Activated CD8-positive, alpha-beta T cell treated with anti-CD3 and anti-CD28 coated beads, Interleukin-2, amount 10 ng/mL, durations not matched to agents 7 days and 5 days (primary cell): Measurements from ENCODE around the gene APBA1. TPM values are rescaled to one million over a fixed set of nuclear protein-coding genes. Genes with fewer than 3 reads are reported as not detected.

Source experiments
- ATAC-seq: fragments of 150-1000 bp; cut with Tn5 transposase; one replicate; pipeline ENCODE4 v1.10.0; 2021; ENCODE audit warnings: moderate library complexity
- CTCF ChIA-PET: fragments of 350-600 bp; sonication (Branson Sonifier 250); formaldehyde crosslinking; loops from one replicate; lab custom pipeline; 2021; ENCODE audit warnings: antibody characterized with exemption; lab: Charles Lee
- POLR2A ChIA-PET: fragments of 350-600 bp; sonication (Branson Sonifier 250); formaldehyde crosslinking; loops from one replicate; lab custom pipeline; 2021; ENCODE audit warnings: antibody characterized with exemption; lab: Charles Lee
- DNase-seq: peaks from one replicate; pipeline ENCODE4 v3.0.0-alpha.2; 2020
- H3K27ac Mint-ChIP-seq: one replicate; pipeline ENCODE4 v1.8.0; 2021; ENCODE audit warnings: mild to moderate bottlenecking, mixed read lengths
- H3K27me3 Mint-ChIP-seq: one replicate; pipeline ENCODE4 v1.8.0; 2021; ENCODE audit warnings: low read depth, mixed read lengths
- H3K36me3 Mint-ChIP-seq: one replicate; pipeline ENCODE4 v1.8.0; 2021; ENCODE audit warnings: low read depth, mixed read lengths
- H3K4me1 Mint-ChIP-seq: one replicate; pipeline ENCODE4 v1.8.0; 2021; ENCODE audit warnings: low read depth, mixed read lengths
- H3K4me3 Mint-ChIP-seq: one replicate; pipeline ENCODE4 v1.8.0; 2021; ENCODE audit warnings: mild to moderate bottlenecking, mixed read lengths
- H3K9me3 Mint-ChIP-seq: one replicate; pipeline ENCODE4 v1.8.0; 2022; ENCODE audit warnings: mixed read lengths; ENCODE audit not compliant: insufficient read depth
- total RNA-seq, 2 experiments: library from RNA; stranded (reverse); gene quantifications; one replicate each; pipeline ENCODE4 v1.2.3, GENCODE V29; 2021

APBA1 gene
- total RNA-seq, 2 experiments from 2014 or later = 0.13 TPM

GRCh38 chr9:69483886-69484422 lies 188.2 kb downstream of the APBA1 start:
- no peak overlapping the region for H3K4me3 Mint-ChIP-seq
- no peaks in the 10 kb centered on the region for H3K36me3 Mint-ChIP-seq
- CTCF ChIA-PET = no interaction called here
- no peaks in the 10 kb centered on the region for H3K4me1 Mint-ChIP-seq
- ATAC-seq (no peak), DNase-seq (no peak)
- H3K9me3 Mint-ChIP-seq = no peaks in the 10 kb centered on the region
- POLR2A ChIA-PET = no interaction called here
- H3K27me3 Mint-ChIP-seq = peaks cover 2% of the 10 kb centered on the region
- no peak overlapping the region for H3K27ac Mint-ChIP-seq

- ChIA-PET CTCF (interaction anchor here (1.3 kb wide), 1 partner anchor 55 kb away, joined by 3 read pairs; no protein-coding TSS in a partner anchor), POLR2A (no interaction called here)
- H3K4me3 Mint-ChIP-seq = no peak overlapping the region
- no peaks in the 10 kb centered on the region for H3K9me3 Mint-ChIP-seq
- ATAC-seq (no peak), DNase-seq (no peak)
- no peak overlapping the region for H3K27ac Mint-ChIP-seq
- peaks cover 21% of the 10 kb centered on the region for H3K4me1 Mint-ChIP-seq
- H3K36me3 Mint-ChIP-seq = no peaks in the 10 kb centered on the region
- H3K27me3 Mint-ChIP-seq = peaks cover 5% of the 10 kb centered on the region
Measured at GRCh38 chr9:69476797-69477196, 195.4 kb downstream of the APBA1 start.

GRCh38 chr9:69476016-69476415 lies 196.2 kb downstream of the APBA1 start:
- Mint-ChIP-seq H3K27me3 (peaks cover 5% of the 10 kb centered on the region), H3K27ac (no peak overlapping the region), H3K9me3 (no peaks in the 10 kb centered on the region), H3K4me1 (peaks cover 21% of the 10 kb centered on the region), H3K4me3 (no peak overlapping the region), H3K36me3 (no peaks in the 10 kb centered on the region)
- DNase-seq = peak; percentile 21
- ATAC-seq = no peak
- ChIA-PET POLR2A (no interaction called here), CTCF (interaction anchor here (1.3 kb wide), 1 partner anchor 54 kb away, joined by 3 read pairs; no protein-coding TSS in a partner anchor)

- ATAC-seq (no peak), DNase-seq (no peak)
- Mint-ChIP-seq H3K4me1 (peaks cover 21% of the 10 kb centered on the region), H3K36me3 (no peaks in the 10 kb centered on the region), H3K27me3 (peaks cover 5% of the 10 kb centered on the region), H3K9me3 (no peaks in the 10 kb centered on the region), H3K4me3 (no peak overlapping the region), H3K27ac (no peak overlapping the region)
- CTCF ChIA-PET = no interaction called here
- POLR2A ChIA-PET = no interaction called here
Measured at GRCh38 chr9:69474821-69475220, 197.3 kb downstream of the APBA1 start.

- Mint-ChIP-seq H3K27me3 (peaks cover 5% of the 10 kb centered on the region), H3K4me3 (no peak overlapping the region), H3K27ac (no peak overlapping the region), H3K36me3 (no peaks in the 10 kb centered on the region), H3K4me1 (peaks cover 21% of the 10 kb centered on the region), H3K9me3 (no peaks in the 10 kb centered on the region)
- POLR2A ChIA-PET = interaction anchor here (0.6 kb wide), 1 partner anchor 202 kb away, joined by 3 read pairs; no protein-coding TSS in a partner anchor
- ATAC-seq (no peak), DNase-seq (no peak)
- CTCF ChIA-PET = interaction anchor here (0.5 kb wide), 1 partner anchor 912 kb away, joined by 3 read pairs; no protein-coding TSS in a partner anchor
Measured at GRCh38 chr9:69472101-69472620, 200.0 kb downstream of the APBA1 start.

GRCh38 chr9:69471433-69471832 lies 200.7 kb downstream of the APBA1 start:
- peaks cover 5% of the 10 kb centered on the region for H3K27me3 Mint-ChIP-seq
- DNase-seq = no peak
- no peak for ATAC-seq
- H3K4me3 Mint-ChIP-seq = no peak overlapping the region
- POLR2A ChIA-PET = no interaction called here
- no peak overlapping the region for H3K27ac Mint-ChIP-seq
- CTCF ChIA-PET = no interaction called here
- H3K4me1 Mint-ChIP-seq = peaks cover 18% of the 10 kb centered on the region
- H3K36me3 Mint-ChIP-seq = no peaks in the 10 kb centered on the region
- H3K9me3 Mint-ChIP-seq = no peaks in the 10 kb centered on the region

- ATAC-seq = no peak
- H3K27me3 Mint-ChIP-seq = peaks cover 5% of the 10 kb centered on the region
- DNase-seq = no peak
- H3K4me1 Mint-ChIP-seq = peaks cover 11% of the 10 kb centered on the region
- CTCF ChIA-PET = no interaction called here
- no peaks in the 10 kb centered on the region for H3K9me3 Mint-ChIP-seq
- POLR2A ChIA-PET = no interaction called here
- H3K4me3 Mint-ChIP-seq = no peak overlapping the region
- H3K36me3 Mint-ChIP-seq = no peaks in the 10 kb centered on the region
- no peak overlapping the region for H3K27ac Mint-ChIP-seq
Measured at GRCh38 chr9:69470186-69470977, 201.8 kb downstream of the APBA1 start.

- H3K27ac Mint-ChIP-seq = no peak overlapping the region
- H3K4me3 Mint-ChIP-seq = no peak overlapping the region
- DNase-seq (no peak), ATAC-seq (no peak)
- peaks cover 3% of the 10 kb centered on the region for H3K27me3 Mint-ChIP-seq
- CTCF ChIA-PET = no interaction called here
- H3K9me3 Mint-ChIP-seq = no peaks in the 10 kb centered on the region
- POLR2A ChIA-PET = no interaction called here
- no peaks in the 10 kb centered on the region for H3K4me1 Mint-ChIP-seq
- no peaks in the 10 kb centered on the region for H3K36me3 Mint-ChIP-seq
Measured at GRCh38 chr9:69469136-69469535, 203.0 kb downstream of the APBA1 start.

- no peak for ATAC-seq
- Mint-ChIP-seq H3K4me3 (no peak overlapping the region), H3K36me3 (no peaks in the 10 kb centered on the region), H3K27ac (no peak overlapping the region), H3K4me1 (no peaks in the 10 kb centered on the region), H3K9me3 (no peaks in the 10 kb centered on the region), H3K27me3 (peaks cover 3% of the 10 kb centered on the region)
- CTCF ChIA-PET = no interaction called here
- POLR2A ChIA-PET = no interaction called here
- DNase-seq = no peak
Measured at GRCh38 chr9:69468380-69468779, 203.8 kb downstream of the APBA1 start.

- DNase-seq = no peak
- ChIA-PET POLR2A (no interaction called here), CTCF (no interaction called here)
- Mint-ChIP-seq H3K9me3 (no peaks in the 10 kb centered on the region), H3K4me3 (no peak overlapping the region), H3K27ac (no peak overlapping the region), H3K4me1 (no peaks in the 10 kb centered on the region), H3K36me3 (no peaks in the 10 kb centered on the region), H3K27me3 (no peaks in the 10 kb centered on the region)
- ATAC-seq = no peak
Measured at GRCh38 chr9:69466151-69466550, 206.0 kb downstream of the APBA1 start.

- no peak overlapping the region for H3K27ac Mint-ChIP-seq
- no peaks in the 10 kb centered on the region for H3K9me3 Mint-ChIP-seq
- no peak for ATAC-seq
- H3K36me3 Mint-ChIP-seq = no peaks in the 10 kb centered on the region
- H3K4me3 Mint-ChIP-seq = no peak overlapping the region
- no peak for DNase-seq
- H3K27me3 Mint-ChIP-seq = no peaks in the 10 kb centered on the region
- H3K4me1 Mint-ChIP-seq = no peaks in the 10 kb centered on the region
- CTCF ChIA-PET = no interaction called here
- POLR2A ChIA-PET = no interaction called here
Measured at GRCh38 chr9:69465473-69465872, 206.7 kb downstream of the APBA1 start.

- ChIA-PET CTCF (no interaction called here), POLR2A (no interaction called here)
- H3K27me3 Mint-ChIP-seq = no peaks in the 10 kb centered on the region
Measured at GRCh38 chr9:69463497-69464068, 208.6 kb downstream of the APBA1 start.

More at GRCh38 chr9:69463497-69464068, 208.6 kb downstream of the APBA1 start:
- Mint-ChIP-seq H3K27ac (no peak overlapping the region), H3K4me1 (no peaks in the 10 kb centered on the region), H3K4me3 (no peak overlapping the region), H3K36me3 (no peaks in the 10 kb centered on the region), H3K9me3 (no peaks in the 10 kb centered on the region)
- ATAC-seq = no peak
- DNase-seq = no peak
